ENCODE results near the gene MAGEB4.
"Not testable (repeated sequence)": the region's sequence is repeated elsewhere in the genome, so short reads cannot be mapped to it uniquely, and the experiment has no call there.

The MAGEB4 gene

GRCh38 chrX:30241724-30242415 is at the start of gene MAGEB4:
Gene MAGEB4, plus strand, starts transcription at chrX:30242000. Its CDS starts 136 bp downstream, at chrX:30242136.
- DNase-seq (ENCODE audit: low spot score), result no peak

DNA sequence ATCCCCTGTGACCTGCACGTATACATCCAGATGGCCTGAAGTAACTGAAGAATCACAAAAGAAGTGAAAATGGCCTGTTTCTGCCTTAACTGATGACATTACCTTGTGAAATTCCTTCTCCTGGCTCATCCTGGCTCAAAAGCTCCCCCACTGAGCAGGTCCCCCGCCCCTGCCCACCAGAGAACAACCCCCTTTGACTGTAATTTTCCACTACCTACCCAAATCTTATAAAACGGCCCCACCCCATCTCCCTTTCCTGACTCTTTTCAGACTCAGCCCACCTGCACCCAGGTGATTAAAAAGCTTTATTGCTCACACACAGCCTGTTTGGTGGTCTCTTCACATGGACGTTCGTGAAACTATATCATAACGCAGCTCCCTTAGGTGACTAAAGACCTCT is 47.9 kb upstream of the MAGEB4 start:
- DNase-seq (ENCODE audit: low spot score), result not testable (repeated sequence)

GRCh38 chrX:30196322-30196721 is 45.5 kb upstream of the MAGEB4 start:
- DNase-seq (ENCODE audit: low spot score), result peak; percentile 25

DNA sequence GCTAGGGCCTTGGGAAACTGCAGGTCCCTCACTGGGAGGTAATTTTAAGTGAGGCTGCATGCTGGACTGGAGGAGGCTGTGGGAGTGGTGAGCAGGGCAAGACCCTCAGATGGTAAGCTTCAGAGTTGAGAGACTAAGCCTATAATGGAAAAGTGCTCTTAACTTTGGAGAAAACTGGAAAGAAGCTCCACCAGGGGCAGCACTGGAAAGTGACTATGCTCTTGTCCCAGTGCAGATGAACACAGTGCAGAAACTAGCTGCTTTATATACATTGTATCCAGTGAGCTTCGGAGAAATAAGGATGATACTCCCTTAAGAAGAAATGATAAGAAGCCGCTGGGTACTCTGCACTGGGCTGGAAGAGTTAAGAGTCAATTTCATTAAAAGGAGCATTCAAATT is 29.6 kb upstream of the MAGEB4 start:
- DNase-seq (ENCODE audit: low spot score), result no peak

- DNase-seq (ENCODE audit: low spot score), result peak; percentile 15
Measured at GRCh38 chrX:30215357-30215843, 26.4 kb upstream of the MAGEB4 start, which contains the start of gene MAGEB2. Gene MAGEB2, plus strand, starts transcription at chrX:30215563. Its CDS starts 3,018 bp downstream, at chrX:30218581.

DNA sequence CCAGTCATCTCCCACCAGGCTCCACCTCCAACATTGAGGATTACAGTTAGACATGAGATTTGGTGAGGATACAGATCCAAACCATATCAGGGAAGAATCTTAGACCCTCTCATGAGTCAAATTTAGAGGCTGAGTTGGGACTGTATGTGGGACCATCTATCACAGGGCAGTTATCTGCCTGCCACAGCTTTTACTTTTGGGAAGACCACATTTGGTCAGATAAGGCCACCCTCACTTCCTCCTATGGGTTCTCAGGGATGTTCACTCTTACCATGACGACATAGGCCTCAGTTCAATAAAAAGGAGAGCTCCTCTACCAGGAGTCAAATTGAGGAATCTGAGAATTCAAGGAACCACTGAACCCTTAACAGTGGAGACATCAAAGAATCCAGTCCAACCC is 24.3 kb upstream of the MAGEB4 start:
- DNase-seq (ENCODE audit: low spot score), result no peak

DNA sequence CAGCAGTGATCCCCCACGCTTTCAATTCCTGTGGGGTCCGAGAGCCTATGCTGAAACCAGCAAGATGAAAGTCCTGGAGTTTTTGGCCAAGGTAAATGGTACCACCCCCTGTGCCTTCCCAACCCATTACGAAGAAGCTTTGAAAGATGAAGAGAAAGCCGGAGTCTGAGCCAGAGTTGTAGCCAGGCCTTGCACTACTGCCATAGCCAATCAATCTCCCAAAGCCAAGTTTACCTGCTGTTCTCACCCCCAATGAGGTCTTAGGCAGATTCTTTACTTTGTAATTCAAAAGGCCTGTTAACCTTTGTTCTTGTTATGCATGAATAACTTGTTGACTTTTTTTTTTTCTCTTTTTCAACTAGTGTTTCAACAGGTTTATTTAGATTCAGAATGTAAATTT is 22.4 kb upstream of the MAGEB4 start:
- DNase-seq (ENCODE audit: low spot score), result peak; percentile 31

GRCh38 chrX:30220661-30221060 is 21.1 kb upstream of the MAGEB4 start:
- no peak for DNase-seq (ENCODE audit: low spot score)

DNA sequence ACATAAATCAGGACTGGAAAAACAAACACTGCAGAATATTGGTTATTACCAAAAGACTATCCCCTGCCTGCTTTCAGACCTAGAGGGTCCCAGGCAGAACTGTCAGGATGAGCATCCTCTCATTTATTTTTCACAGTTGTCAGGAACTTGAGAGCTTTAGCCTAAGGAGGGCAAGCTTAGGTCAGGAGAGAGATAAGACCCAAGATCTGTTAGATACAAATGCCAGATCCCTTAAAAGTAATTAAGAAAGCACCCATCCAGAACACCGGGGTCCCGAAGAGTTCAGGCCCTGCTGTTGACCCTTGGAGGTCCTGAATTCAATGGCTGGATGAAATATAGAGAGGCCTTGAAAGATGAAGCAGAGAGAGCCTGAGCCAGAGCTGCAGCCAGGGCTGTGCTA is 17.3 kb upstream of the MAGEB4 start:
- no peak for DNase-seq (ENCODE audit: low spot score)

DNA sequence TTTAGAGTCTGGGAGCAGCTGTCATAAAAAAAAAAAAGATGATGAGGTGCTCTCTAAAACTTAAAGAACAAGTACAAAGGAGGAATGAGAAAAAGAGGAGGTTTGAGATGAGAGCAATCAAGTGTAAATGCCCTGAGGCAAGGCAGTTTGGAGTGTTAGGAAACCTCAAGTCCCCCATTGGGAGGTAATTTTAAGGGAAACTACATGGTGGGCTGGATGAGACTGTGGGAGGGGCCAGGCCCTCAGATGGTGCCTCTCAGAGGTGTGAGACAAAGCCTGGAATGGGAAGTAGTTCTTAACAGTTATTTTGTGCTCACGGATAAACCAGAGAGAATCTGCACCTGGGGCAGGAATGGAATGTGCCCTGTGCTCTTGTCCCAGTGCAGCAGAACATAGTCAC is 13.3 kb upstream of the MAGEB4 start:
- peak; percentile 21 for DNase-seq (ENCODE audit: low spot score)

- DNase-seq (ENCODE audit: low spot score), result no peak
Measured at GRCh38 chrX:30230395-30230794, 11.4 kb upstream of the MAGEB4 start, which contains the start of gene MAGEB3. Gene MAGEB3, plus strand, starts transcription at chrX:30230657. Its CDS starts 5,268 bp downstream, at chrX:30235925.

DNA sequence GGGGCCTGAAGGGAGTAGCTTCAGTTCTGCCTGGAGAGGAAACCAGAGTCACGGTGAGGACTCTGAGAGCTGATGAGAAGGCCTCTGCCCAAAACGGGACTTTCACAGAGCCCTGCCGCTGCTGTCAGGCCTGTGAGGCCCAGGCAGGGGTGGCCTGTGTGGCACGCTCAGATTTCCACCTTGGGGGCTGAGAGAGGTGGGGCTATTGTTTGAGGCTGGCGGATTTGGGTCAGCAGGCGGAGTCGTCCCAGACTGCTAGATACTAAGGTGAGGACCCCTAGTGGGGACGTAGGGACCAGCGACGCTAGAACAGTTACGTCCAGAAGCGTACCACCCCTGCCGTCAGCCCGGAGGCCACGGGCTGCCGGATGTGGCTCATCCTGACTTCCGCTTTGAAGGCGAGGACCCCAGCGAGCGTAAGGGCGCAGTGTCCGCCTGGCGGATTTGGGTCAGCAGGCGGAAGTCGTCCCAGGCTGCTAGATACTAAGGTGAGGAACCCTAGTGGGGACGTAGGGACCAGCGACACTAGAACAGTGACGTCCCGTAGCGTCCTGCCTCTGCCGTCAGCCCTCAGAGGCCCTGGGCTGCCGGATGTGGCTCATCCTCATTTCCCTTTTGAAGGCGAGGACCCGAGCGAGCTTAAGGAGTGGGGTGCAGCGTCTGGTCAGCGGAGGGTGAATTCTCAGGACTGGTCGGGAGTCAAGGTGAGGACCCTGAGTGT is 5.1 kb downstream of the MAGEB4 start, which contains the start of gene MAGEB1:
Gene MAGEB1, plus strand, starts transcription at position 378 of the 721 bp plus-strand sequence. CDS start 3,348 bp downstream, outside the sequence.
- peak; percentile 31 for DNase-seq (ENCODE audit: low spot score)

DNA sequence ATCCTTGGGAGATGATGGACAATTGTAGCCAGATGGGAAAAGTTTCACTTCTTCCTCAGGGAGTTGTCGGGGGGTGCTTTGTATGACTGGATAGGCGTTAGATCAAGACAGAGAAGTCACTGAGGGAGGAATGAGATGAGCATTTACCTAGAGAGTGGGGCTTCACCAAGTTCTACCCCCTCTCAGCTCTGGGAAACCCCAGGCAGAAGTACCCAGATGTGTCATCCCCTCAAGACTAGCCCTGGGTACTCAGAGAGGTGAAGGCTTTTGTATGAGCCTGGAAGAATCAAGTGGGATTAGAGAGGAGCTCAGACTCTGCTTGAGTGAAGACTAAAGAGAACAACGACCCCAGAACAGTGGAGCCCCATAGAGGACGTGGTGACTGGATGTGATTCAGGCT is 7.1 kb downstream of the MAGEB4 start:
- no peak for DNase-seq (ENCODE audit: low spot score)

- DNase-seq (ENCODE audit: low spot score), result no peak
Measured at GRCh38 chrX:30253257-30253656, 11.5 kb downstream of the MAGEB4 start.

DNA sequence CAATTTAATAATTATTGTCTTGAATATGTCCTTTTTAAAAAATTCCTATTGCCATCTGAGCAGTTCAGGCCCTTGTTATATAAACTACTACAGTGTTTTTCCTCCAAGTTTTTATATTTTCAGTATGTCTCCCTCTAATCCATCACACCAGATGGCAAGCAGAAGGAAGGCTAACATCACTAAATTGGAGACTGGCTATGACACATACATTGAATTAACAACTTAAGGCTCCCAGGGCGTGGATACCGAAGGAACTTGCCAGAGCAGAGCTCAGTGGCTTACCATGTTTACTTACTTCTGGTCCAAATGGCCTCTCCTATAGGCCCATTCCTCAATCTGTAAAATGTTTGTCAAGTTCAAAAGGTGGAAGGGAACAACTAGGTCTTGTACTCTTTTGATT is 18.1 kb downstream of the MAGEB4 start:
- no peak for DNase-seq (ENCODE audit: low spot score)

DNA sequence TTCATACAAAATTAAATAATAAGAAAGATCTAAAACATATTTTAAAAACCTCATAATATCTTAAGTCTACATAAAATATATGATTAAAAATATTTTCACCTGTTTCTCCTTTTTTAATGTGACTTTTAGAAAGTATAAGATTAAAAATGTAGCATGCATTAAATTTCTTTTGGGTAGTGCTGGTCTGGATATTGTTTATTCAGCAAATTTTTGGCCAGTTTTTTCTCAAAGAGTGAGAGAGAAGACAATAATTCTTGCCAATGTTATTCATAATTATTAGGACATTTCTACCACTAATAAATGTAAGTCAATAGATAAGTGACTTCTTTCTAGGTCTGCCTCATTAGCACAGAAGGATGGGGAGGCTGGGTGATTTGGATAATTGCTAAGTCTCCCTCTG is 19.2 kb downstream of the MAGEB4 start:
- no peak for DNase-seq (ENCODE audit: low spot score)

GRCh38 chrX:30262763-30263162 is 21.0 kb downstream of the MAGEB4 start:
- DNase-seq (ENCODE audit: low spot score), result no peak

DNA sequence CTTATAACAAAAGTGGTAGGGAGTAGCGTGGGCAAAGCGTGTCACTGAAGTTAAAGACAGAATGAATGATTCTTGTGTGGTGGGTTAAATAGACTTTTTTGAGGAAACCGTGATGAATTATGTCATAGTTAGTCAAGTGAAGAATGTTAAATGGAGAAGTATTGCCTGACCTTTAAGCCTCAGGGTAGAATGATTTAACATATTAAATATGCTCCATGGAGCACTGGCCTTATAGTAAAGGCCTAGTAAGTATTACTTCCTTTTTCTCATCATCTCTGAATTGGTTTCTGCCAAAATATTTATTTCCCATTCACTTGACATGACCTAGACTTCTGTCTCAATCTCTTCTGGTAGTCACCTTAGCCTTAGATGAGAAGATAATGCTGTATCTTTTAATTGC is 28.8 kb downstream of the MAGEB4 start:
- no peak for DNase-seq (ENCODE audit: low spot score)

GRCh38 chrX:30275498-30275897 is 33.7 kb downstream of the MAGEB4 start:
- DNase-seq (ENCODE audit: low spot score), result no peak

DNA sequence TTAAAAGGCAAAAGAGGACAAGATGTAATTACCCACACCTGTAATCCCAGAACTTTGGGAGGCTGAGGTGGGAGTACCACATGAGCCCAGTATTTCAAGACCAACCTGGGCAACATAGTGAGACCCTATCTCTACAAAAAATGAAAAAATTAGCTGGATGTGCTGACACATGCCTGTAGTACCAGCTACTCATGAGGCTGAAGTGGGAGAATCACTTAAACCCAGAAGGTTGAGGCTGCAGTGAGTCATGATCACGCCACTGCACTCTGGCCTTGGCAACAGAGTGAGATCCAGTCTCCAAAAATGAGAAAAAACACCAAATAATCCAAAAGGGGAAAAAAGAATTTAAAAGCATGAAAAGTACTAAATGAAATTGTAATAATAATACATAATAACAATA is 36.6 kb downstream of the MAGEB4 start:
- no peak for DNase-seq (ENCODE audit: low spot score)

GRCh38 chrX:30280428-30280827 is 38.6 kb downstream of the MAGEB4 start:
- DNase-seq (ENCODE audit: low spot score), result no peak

DNA sequence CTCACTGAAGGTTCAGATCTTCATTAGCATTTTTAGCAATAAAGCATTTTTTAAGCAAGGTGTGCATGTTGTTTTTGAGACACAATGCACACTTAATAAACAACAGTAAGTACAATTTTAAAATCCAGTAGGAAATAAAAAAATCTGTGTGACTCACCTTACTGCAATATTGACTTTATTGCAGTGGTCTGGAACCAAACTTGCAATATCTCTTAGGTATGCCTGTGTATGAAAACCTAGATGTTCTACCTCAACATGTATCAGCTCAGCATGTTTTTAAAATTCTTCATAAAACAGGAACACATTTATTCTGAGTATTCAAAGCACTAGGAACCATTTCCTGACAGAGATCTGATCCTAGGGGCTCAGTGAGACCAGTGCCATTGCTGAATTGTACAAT is 40.7 kb downstream of the MAGEB4 start:
- no peak for DNase-seq (ENCODE audit: low spot score)

All from iPS-NIHi11 (cell line).